NCI-H187 (cell line): Measurements from ENCODE around the gene NPAS2.

Experiments used
- DNase-seq, 2 experiments: peaks; one replicate each; lab custom pipeline; 2025; lab: John Stamatoyannopoulos, UW

The NPAS2 gene

GRCh38 chr2:100905132-100905805, 85.3 kb downstream of the NPAS2 start:
- no peak for DNase-seq

GRCh38 chr2:100906131-100906530, 86.2 kb downstream of the NPAS2 start:
- DNase-seq: no peak

GRCh38 chr2:100906679-100907078, 86.7 kb downstream of the NPAS2 start:
- DNase-seq: no peak

- DNase-seq: no peak
Observed at GRCh38 chr2:100907832-100908231, 87.9 kb downstream of the NPAS2 start.

GRCh38 chr2:100909534-100910081, 89.7 kb downstream of the NPAS2 start:
- no peak for DNase-seq

GRCh38 chr2:100910111-100910510, 90.2 kb downstream of the NPAS2 start:
- no peak for DNase-seq

GRCh38 chr2:100919316-100919715, 99.4 kb downstream of the NPAS2 start:
- DNase-seq: no peak

- no peak for DNase-seq
Observed at GRCh38 chr2:100921685-100922161, 101.8 kb downstream of the NPAS2 start.

GRCh38 chr2:100923461-100924060, 103.6 kb downstream of the NPAS2 start:
- no peak for DNase-seq

GRCh38 chr2:100924122-100924519, 104.2 kb downstream of the NPAS2 start:
- no peak for DNase-seq

- DNase-seq: no peak
Observed at GRCh38 chr2:100924520-100925451, 104.8 kb downstream of the NPAS2 start.

GRCh38 chr2:100928235-100928634, 108.3 kb downstream of the NPAS2 start:
- DNase-seq: no peak

GRCh38 chr2:100929147-100929546, 109.2 kb downstream of the NPAS2 start:
- DNase-seq: no peak

GRCh38 chr2:100934504-100935371, 114.8 kb downstream of the NPAS2 start:
- no peak for DNase-seq

GRCh38 chr2:100935372-100935752, 115.4 kb downstream of the NPAS2 start:
- no peak for DNase-seq

- DNase-seq: no peak
Observed at GRCh38 chr2:100936070-100936741, 116.3 kb downstream of the NPAS2 start.

GRCh38 chr2:100936972-100937542, 117.1 kb downstream of the NPAS2 start:
- no peak for DNase-seq

- no peak for DNase-seq
Observed at GRCh38 chr2:100938031-100939026, 118.4 kb downstream of the NPAS2 start.

- no peak for DNase-seq
Observed at GRCh38 chr2:100939445-100939844, 119.5 kb downstream of the NPAS2 start.
